DND-41 (cell line): ENCODE data around the gene CSF3.

Source experiments
- CTCF ChIP-seq: IDR thresholded peaks from 2 replicates; pipeline ENCODE4 v1.5.1; 2012; ENCODE audit warnings: borderline replicate concordance, low read length, moderate library complexity, mild to moderate bottlenecking; ENCODE audit not compliant: poor library complexity, severe bottlenecking; ENCODE audit errors: extremely low read depth
- EZH2 ChIP-seq: IDR thresholded peaks from 3 replicates; pipeline ENCODE4 v1.6.1; 2012; ENCODE audit warnings: borderline replicate concordance, low read depth, mild to moderate bottlenecking, moderate library complexity, low read length, inconsistent platforms; ENCODE audit not compliant: severe bottlenecking

- TF ChIP-seq CTCF (no peak), EZH2 (no peak)
Measured at GRCh38 chr17:39996162-39996561, 19.1 kb upstream of the CSF3 start.
